A673 (cell line): Measurements from ENCODE around the gene EPHA6. TPM values are rescaled to one million over a fixed set of nuclear protein-coding genes. Genes with fewer than 3 reads are reported as not detected.
"Not testable (repeated sequence)": the region's sequence is repeated elsewhere in the genome, so short reads cannot be mapped to it uniquely, and the experiment has no call there.

ENCODE experiments used
- BruUV-seq: library from RNA; stranded (reverse); fragments of 400-500 nt; replicated peaks from 2 replicates; lab custom pipeline; 2021; lab: Mats Ljungman, UMichigan
- CTCF ChIA-PET: fragments of 300-600 bp; sonication (Branson Sonifier 250); formaldehyde crosslinking; loops from one replicate; lab custom pipeline; 2022; ENCODE audit warnings: antibody characterized with exemption; lab: Charles Lee
- POLR2A ChIA-PET: fragments of 300-600 bp; sonication (Branson Sonifier 250); formaldehyde crosslinking; loops from one replicate; lab custom pipeline; 2022; ENCODE audit warnings: antibody characterized with exemption; ENCODE audit not compliant: low non-redundant PET; lab: Charles Lee
- DNase-seq: peaks from one replicate; pipeline ENCODE4 v3.0.0-alpha.2; 2015; ENCODE audit warnings: low spot score
- H3K27ac ChIP-seq: fragments of 200-600 bp; sonication (generic); 2 replicates; pipeline ENCODE4 v1.5.1; 2016; ENCODE audit warnings: mixed run types, low read depth, mild to moderate bottlenecking, mixed read lengths, antibody characterized with exemption, low read length; ENCODE audit not compliant: poor library complexity, severe bottlenecking
- H3K27me3 ChIP-seq: fragments of 200-600 bp; sonication (generic); replicated peaks from 2 replicates; pipeline ENCODE4 v1.6.1; 2017; ENCODE audit warnings: mixed run types, low read depth, mild to moderate bottlenecking, mixed read lengths, antibody characterized with exemption, low read length; ENCODE audit not compliant: insufficient read depth, poor library complexity
- H3K36me3 ChIP-seq: fragments of 200-600 bp; sonication (generic); 2 replicates; pipeline ENCODE4 v1.6.1; 2016; ENCODE audit warnings: mixed run types, mild to moderate bottlenecking, mixed read lengths, antibody characterized with exemption, low read length; ENCODE audit not compliant: insufficient read depth, poor library complexity, severe bottlenecking
- H3K4me1 ChIP-seq: fragments of 200-600 bp; sonication (generic); 2 replicates; pipeline ENCODE4 v1.6.1; 2017; ENCODE audit warnings: mixed run types, mild to moderate bottlenecking, mixed read lengths, antibody characterized with exemption, low read length; ENCODE audit not compliant: insufficient read depth, poor library complexity, severe bottlenecking
- H3K4me3 ChIP-seq: fragments of 200-600 bp; sonication (generic); 2 replicates; pipeline ENCODE4 v1.5.1; 2016; ENCODE audit warnings: low read depth, mixed run types, mild to moderate bottlenecking, mixed read lengths, low read length; ENCODE audit not compliant: poor library complexity, severe bottlenecking
- H3K9me3 ChIP-seq: fragments of 200-600 bp; sonication (generic); 2 replicates; pipeline ENCODE4 v1.6.1; 2016; ENCODE audit warnings: mixed run types, low read depth, mild to moderate bottlenecking, mixed read lengths, antibody characterized with exemption, low read length; ENCODE audit not compliant: poor library complexity, severe bottlenecking
- EZH2 ChIP-seq: fragments of 200-600 bp; sonication (generic); IDR thresholded peaks from 2 replicates; pipeline ENCODE4 v1.6.1; 2017; ENCODE audit warnings: borderline replicate concordance, low read depth, mild to moderate bottlenecking, mixed read lengths, antibody characterized with exemption, low read length; ENCODE audit not compliant: poor library complexity, severe bottlenecking
- intact Hi-C: fragments of 100-400 bp; cut with micrococcal nuclease; formaldehyde crosslinking; loops from one replicate; pipeline ENCODE4 v1.10.0; 2022; ENCODE audit not compliant: unreplicated experiment
- total RNA-seq: library from RNA; stranded (reverse); gene quantifications from 2 replicates; pipeline ENCODE4 v1.2.3, GENCODE V29; 2021
- TF ChIP-seq, protein P1 (sequence below): fragments of 300-800, 200-600 bp; sonication (generic); conservative IDR thresholded peaks from 2 replicates; pipeline ENCODE4 v1.5.1; 2017; ENCODE audit warnings: low read depth, mild to moderate bottlenecking, antibody characterized with exemption, low read length, moderate library complexity, mixed read lengths

The EPHA6 gene
- total RNA-seq, 1 experiment from 2014 or later: not detected

GRCh38 chr3:97269202-97269601 lies 454.8 kb downstream of the EPHA6 start:
- Histone ChIP-seq H3K27ac (no peak overlapping the region), H3K27me3 (no peaks in the 10 kb centered on the region), H3K36me3 (no peaks in the 10 kb centered on the region), H3K9me3 (no peaks in the 10 kb centered on the region), H3K4me3 (no peak overlapping the region), H3K4me1 (no peaks in the 10 kb centered on the region)
- TF ChIP-seq, protein P1, sequence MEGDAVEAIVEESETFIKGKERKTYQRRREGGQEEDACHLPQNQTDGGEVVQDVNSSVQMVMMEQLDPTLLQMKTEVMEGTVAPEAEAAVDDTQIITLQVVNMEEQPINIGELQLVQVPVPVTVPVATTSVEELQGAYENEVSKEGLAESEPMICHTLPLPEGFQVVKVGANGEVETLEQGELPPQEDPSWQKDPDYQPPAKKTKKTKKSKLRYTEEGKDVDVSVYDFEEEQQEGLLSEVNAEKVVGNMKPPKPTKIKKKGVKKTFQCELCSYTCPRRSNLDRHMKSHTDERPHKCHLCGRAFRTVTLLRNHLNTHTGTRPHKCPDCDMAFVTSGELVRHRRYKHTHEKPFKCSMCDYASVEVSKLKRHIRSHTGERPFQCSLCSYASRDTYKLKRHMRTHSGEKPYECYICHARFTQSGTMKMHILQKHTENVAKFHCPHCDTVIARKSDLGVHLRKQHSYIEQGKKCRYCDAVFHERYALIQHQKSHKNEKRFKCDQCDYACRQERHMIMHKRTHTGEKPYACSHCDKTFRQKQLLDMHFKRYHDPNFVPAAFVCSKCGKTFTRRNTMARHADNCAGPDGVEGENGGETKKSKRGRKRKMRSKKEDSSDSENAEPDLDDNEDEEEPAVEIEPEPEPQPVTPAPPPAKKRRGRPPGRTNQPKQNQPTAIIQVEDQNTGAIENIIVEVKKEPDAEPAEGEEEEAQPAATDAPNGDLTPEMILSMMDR: no peak
- no peak for TF ChIP-seq EZH2
- ChIA-PET CTCF (no interaction called here), POLR2A (no interaction called here)
- BruUV-seq: no TSS peak
- intact Hi-C loops: loop anchor here (10.0 kb wide), 1 partner anchor 64 kb away; no protein-coding TSS in a partner anchor
- DNase-seq: no peak

DNA sequence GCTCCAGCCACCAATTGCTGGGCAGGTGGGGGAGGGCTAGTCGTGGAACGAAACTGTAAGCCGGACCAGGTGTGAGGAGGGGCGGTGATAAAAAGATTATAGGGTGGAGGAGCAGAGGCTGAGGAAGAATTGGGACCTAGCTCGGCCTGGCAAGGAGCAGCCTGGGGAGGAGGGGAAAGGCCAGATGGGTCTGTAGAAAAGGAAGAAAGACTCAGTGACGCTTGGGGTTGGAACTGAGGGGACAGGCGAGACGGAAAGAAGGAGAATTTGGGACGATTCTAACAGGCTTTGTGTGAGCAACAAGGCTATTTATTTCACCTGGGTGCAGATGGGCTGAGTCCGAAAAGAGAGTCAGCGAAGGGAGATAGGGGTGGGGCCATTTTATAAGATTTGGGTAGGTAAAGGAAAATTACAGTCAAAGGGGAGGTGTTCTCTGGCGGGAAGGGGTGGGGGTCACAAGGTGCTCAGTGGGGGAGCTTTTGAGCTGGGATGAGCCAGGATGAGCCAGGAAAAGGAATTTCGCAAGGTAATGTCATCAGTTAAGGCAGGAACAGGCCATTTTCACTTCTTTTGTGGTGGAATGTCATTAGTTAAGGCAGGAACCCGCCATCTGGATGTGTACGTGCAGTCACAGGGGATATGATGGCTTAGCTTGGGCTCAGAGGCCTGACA lies 462.6 kb downstream of the EPHA6 start:
- BruUV-seq, POLR2A ChIA-PET, H3K4me3 ChIP-seq, H3K27me3 ChIP-seq, intact Hi-C loops, DNase-seq, CTCF ChIA-PET, H3K36me3 ChIP-seq, H3K4me1 ChIP-seq, H3K9me3 ChIP-seq, H3K27ac ChIP-seq: not testable (repeated sequence)

- Histone ChIP-seq H3K27ac (no peak overlapping the region), H3K36me3 (no peaks in the 10 kb centered on the region), H3K4me3 (no peak overlapping the region), H3K27me3 (no peaks in the 10 kb centered on the region), H3K4me1 (no peaks in the 10 kb centered on the region), H3K9me3 (no peaks in the 10 kb centered on the region)
- ChIA-PET CTCF (no interaction called here), POLR2A (no interaction called here)
- DNase-seq: no peak
- no peak for TF ChIP-seq EZH2
- TF ChIP-seq, protein P1: no peak
- no TSS peak for BruUV-seq
- intact Hi-C loops: no loop called here
Observed at GRCh38 chr3:97277708-97278107, 463.3 kb downstream of the EPHA6 start.

DNA sequence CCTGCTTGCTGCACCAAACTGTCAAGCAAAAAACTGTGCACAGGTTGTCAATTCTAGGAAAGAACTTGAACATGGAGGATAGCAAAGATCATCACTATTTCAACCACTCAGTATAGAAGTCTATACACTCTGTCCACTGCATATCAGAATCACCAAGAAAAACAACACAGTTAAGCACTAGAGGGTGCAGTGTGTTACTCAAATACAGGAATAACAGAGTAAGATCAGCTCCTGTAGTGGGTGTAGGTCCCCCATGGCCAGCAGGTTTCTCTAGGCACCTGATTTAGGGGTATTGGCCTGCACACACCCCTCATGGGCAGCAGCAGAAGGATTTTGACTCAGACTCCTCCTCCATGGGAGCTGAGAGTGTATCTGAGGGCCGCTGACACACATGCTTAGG lies 464.1 kb downstream of the EPHA6 start:
- ChIA-PET CTCF (no interaction called here), POLR2A (no interaction called here)
- Histone ChIP-seq H3K4me3 (no peak overlapping the region), H3K9me3 (no peaks in the 10 kb centered on the region), H3K36me3 (no peaks in the 10 kb centered on the region), H3K27me3 (no peaks in the 10 kb centered on the region), H3K27ac (no peak overlapping the region), H3K4me1 (no peaks in the 10 kb centered on the region)
- BruUV-seq: no TSS peak
- intact Hi-C loops: no loop called here
- no peak for TF ChIP-seq EZH2
- TF ChIP-seq, protein P1: no peak
- no peak for DNase-seq
